HFF-Myc (cell line): ENCODE data around the gene SLC12A1.
A peak's percentile ranks its signal among the peaks of the same experiment; 100 is the strongest.

Experiments
- DNase-seq: peaks from one replicate; pipeline ENCODE4 v3.0.0-alpha.2; 2011; ENCODE audit warnings: low read depth; ENCODE audit errors: extremely low read depth
- H3K4me3 ChIP-seq: replicated peaks from 2 replicates; pipeline ENCODE4 v1.5.1; 2011; ENCODE audit warnings: low read depth, mild to moderate bottlenecking, control low read depth, low read length
- TF ChIP-seq, protein P1 (sequence below): IDR thresholded peaks from 2 replicates; pipeline ENCODE4 v1.5.1; 2012; ENCODE audit warnings: mild to moderate bottlenecking, low read depth, low read length, control low read depth; ENCODE audit errors: missing control alignments

Gene SLC12A1

DNA sequence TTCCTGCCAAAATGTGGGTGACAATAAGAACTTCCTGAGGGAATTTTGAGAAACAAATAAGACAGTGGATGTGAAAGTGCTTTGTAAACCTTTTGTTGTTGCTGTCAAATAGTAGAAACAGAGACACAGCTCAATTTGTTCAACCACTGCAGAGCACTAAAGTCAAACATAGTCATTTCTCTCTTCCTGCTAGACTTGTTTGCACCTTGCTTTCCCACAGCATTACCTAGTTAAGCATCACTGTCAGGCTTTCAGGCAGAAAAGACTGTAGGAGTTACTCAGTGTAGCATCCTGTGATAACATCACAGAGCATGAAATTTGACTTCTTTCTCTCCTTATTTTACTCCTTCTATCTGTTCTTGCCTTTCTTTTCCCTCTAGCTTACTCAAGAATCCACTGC is 27.1 kb downstream of the SLC12A1 start:
- TF ChIP-seq, protein P1, sequence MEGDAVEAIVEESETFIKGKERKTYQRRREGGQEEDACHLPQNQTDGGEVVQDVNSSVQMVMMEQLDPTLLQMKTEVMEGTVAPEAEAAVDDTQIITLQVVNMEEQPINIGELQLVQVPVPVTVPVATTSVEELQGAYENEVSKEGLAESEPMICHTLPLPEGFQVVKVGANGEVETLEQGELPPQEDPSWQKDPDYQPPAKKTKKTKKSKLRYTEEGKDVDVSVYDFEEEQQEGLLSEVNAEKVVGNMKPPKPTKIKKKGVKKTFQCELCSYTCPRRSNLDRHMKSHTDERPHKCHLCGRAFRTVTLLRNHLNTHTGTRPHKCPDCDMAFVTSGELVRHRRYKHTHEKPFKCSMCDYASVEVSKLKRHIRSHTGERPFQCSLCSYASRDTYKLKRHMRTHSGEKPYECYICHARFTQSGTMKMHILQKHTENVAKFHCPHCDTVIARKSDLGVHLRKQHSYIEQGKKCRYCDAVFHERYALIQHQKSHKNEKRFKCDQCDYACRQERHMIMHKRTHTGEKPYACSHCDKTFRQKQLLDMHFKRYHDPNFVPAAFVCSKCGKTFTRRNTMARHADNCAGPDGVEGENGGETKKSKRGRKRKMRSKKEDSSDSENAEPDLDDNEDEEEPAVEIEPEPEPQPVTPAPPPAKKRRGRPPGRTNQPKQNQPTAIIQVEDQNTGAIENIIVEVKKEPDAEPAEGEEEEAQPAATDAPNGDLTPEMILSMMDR: no peak
- H3K4me3 ChIP-seq: no peak overlapping the region
- DNase-seq: no peak

DNA sequence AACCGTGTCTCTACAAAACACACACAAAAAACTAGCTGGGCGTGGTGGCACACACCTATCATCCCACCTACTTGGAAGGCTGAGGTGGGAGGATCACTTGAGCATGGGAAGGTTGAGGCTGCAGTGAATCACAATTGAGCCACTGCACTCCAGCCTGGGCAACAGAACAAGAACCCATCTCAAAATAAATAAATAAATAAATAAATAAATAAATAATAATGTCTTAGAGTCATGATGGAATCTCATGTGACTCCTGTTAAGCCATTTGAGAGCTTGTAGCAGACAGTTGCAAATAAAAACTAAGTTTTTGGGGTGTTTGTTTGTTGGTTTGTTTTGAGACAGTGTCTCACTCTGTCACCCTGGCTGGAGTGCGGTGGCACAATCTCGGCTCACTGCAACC is 33.2 kb downstream of the SLC12A1 start:
- no peak for DNase-seq
- no peak overlapping the region for H3K4me3 ChIP-seq
- TF ChIP-seq, protein P1: no peak

DNA sequence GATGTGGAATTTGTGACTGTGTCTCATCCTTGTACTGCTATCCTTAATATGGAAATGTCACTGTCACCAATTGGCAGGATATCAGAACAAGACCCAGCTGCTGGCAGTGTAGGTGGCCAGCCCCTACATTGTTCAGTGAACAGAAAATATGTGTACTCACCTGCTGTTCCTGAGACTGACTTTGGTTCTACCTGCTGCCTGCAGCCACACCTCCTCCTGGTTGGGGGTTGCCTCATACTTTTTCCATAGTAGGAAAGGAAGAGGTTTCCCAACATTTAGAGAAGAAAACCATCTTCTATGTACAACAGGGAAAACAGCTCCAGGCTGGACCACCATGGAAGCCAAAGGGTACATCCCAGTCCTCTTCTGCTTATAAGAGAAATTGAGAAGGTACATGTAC is 35.9 kb downstream of the SLC12A1 start:
- no peak overlapping the region for H3K4me3 ChIP-seq
- TF ChIP-seq, protein P1: no peak
- DNase-seq: no peak

DNA sequence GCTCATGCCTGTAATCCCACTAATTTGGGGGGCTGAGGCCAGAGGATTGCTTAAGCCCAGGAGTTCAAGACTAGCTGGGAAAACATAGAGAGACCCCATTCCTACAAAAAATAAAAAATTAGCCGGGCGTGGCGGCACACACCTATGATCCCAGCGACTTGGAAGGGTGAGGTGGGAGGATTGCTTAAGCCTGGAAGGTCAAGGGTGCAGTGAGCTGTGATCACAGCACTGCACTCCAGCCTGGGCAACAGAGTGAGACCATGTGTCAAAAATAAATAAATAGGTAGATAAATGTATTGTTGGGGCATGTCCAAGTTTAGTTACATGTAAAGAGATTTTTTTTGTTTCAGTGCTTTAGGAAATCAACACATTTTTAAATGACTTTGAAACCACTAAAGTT is 36.4 kb downstream of the SLC12A1 start:
- H3K4me3 ChIP-seq: no peak overlapping the region
- TF ChIP-seq, protein P1: no peak
- no peak for DNase-seq

DNA sequence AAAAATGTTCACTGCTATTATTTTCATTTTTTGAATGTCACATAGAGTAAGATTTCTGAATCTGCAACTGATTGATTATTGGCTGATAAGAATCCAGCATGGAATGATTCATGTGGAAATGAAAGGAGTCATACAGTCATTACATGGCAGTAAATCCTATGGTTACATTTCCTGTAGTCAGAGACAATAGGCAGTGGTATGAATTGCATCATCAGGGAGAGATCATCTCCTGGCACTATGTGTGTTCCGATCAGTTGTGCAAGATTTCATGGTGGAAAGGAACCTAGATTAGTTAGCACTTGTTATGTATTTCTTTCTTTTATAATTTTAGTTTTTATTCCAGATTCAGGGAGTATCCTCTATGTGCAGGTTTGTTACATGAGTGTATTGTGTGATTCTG is 38.8 kb downstream of the SLC12A1 start:
- DNase-seq: no peak
- TF ChIP-seq, protein P1: no peak
- H3K4me3 ChIP-seq: no peak overlapping the region

DNA sequence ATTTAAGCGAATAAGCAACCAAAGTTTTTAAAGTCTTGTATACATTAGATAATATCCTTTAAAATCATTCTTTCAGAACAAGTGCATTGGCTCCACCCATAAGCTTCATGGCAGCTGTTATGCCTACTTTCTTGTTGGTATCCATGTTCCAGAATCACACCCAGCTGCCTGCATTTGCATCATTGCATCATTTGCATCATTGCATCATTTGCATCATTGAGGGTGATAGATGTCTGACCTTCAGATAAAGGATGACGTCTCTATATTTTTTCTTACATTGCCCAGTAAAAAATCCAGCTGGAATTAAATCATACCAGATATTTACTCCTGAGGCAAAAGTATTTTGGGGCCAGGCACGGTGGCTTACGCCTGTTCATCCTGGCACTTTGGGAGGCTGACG is 42.3 kb downstream of the SLC12A1 start:
- no peak for DNase-seq
- H3K4me3 ChIP-seq: no peak overlapping the region
- TF ChIP-seq, protein P1: no peak

DNA sequence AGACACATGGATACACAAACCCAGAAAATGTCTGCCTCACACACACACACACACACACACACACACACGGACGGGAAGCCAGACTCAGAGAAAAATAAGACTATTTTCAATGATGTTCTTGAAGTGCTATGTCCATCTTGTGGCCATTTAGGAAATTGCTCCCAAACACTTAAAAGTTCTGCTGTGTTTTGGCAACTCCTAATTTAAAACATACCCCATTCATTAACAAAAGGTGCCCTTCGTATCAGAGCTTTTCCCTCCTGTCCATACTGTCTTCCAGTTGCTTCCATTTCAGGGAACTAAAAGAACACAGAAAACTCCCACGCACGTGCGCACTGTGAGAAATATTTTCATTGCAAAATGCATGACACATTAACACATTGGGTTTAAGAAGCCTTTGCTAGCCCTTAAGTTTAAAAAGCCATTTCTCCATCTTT is 44.6 kb downstream of the SLC12A1 start:
- DNase-seq: peak; percentile 65
- H3K4me3 ChIP-seq: no peak overlapping the region
- TF ChIP-seq, protein P1: peak; percentile 58
